Mesothelial cell of epicardium (in vitro differentiated cells): Measurements from ENCODE around the gene CD58. TPM values are rescaled to one million over a fixed set of nuclear protein-coding genes. Genes with fewer than 3 reads are reported as not detected.

Experiments
- DNase-seq, 2 experiments: peaks; one replicate each; pipeline ENCODE4 v3.0.0; 2021; ENCODE audit warnings: low spot score in 2 of 2; ENCODE audit not compliant: unreplicated experiment in 2 of 2
- H3K27ac Mint-ChIP-seq: 2 replicates; pipeline ENCODE4 v1.8.0; 2021; ENCODE audit warnings: mixed read lengths
- H3K27me3 Mint-ChIP-seq: 2 replicates; pipeline ENCODE4 v1.8.0; 2021; ENCODE audit warnings: low read depth, mixed read lengths
- H3K36me3 Mint-ChIP-seq: 2 replicates; pipeline ENCODE4 v1.8.0; 2021; ENCODE audit warnings: mixed read lengths
- H3K4me1 Mint-ChIP-seq: 2 replicates; pipeline ENCODE4 v1.8.0; 2021; ENCODE audit warnings: mixed read lengths
- H3K4me3 Mint-ChIP-seq: 2 replicates; pipeline ENCODE4 v1.8.0; 2021; ENCODE audit warnings: mild to moderate bottlenecking, moderate library complexity, mixed read lengths
- H3K9me3 Mint-ChIP-seq: 2 replicates; pipeline ENCODE4 v1.8.0; 2021; ENCODE audit warnings: mixed read lengths
- CTCF ChIP-seq: fragments of 200-600 bp; sonication (generic); IDR thresholded peaks from one replicate; pipeline ENCODE4 v1.5.0; 2021; ENCODE audit warnings: antibody characterized with exemption; ENCODE audit not compliant: unreplicated experiment
- total RNA-seq: library from RNA; stranded (reverse); gene quantifications from 3 replicates; pipeline ENCODE4 v1.2.1, GENCODE V29; 2021

The CD58 gene
- total RNA-seq, 1 donor from 2014 or later = 6.6 TPM

- DNase-seq = no peak
- Mint-ChIP-seq H3K27ac (no peak overlapping the region), H3K4me1 (peaks cover 1% of the 10 kb centered on the region), H3K4me3 (no peak overlapping the region), H3K27me3 (no peaks in the 10 kb centered on the region), H3K36me3 (peaks cover 8% of the 10 kb centered on the region), H3K9me3 (peaks cover 9% of the 10 kb centered on the region)
- no peak for TF ChIP-seq CTCF
Observed at GRCh38 chr1:116558571-116558970, 12.3 kb downstream of the CD58 start.

- Mint-ChIP-seq H3K9me3 (peaks cover 8% of the 10 kb centered on the region), H3K4me3 (no peak overlapping the region), H3K27me3 (no peaks in the 10 kb centered on the region), H3K36me3 (peaks cover 8% of the 10 kb centered on the region), H3K4me1 (peaks cover 1% of the 10 kb centered on the region), H3K27ac (no peak overlapping the region)
- TF ChIP-seq CTCF = no peak
- DNase-seq = no peak
Observed at GRCh38 chr1:116558140-116558549, 12.7 kb downstream of the CD58 start.

- peaks cover 1% of the 10 kb centered on the region for H3K4me1 Mint-ChIP-seq
- H3K36me3 Mint-ChIP-seq = peaks cover 2% of the 10 kb centered on the region
- DNase-seq = no peak
- H3K27me3 Mint-ChIP-seq = no peaks in the 10 kb centered on the region
- no peak overlapping the region for H3K27ac Mint-ChIP-seq
- no peak for TF ChIP-seq CTCF
- no peak overlapping the region for H3K4me3 Mint-ChIP-seq
- H3K9me3 Mint-ChIP-seq = peaks cover 2% of the 10 kb centered on the region
Observed at GRCh38 chr1:116557323-116557878, 13.4 kb downstream of the CD58 start.

GRCh38 chr1:116556289-116557006 lies 14.4 kb downstream of the CD58 start:
- Mint-ChIP-seq H3K27me3 (no peaks in the 10 kb centered on the region), H3K4me1 (peaks cover 1% of the 10 kb centered on the region), H3K27ac (no peak overlapping the region), H3K9me3 (peaks cover 4% of the 10 kb centered on the region), H3K4me3 (no peak overlapping the region), H3K36me3 (no peaks in the 10 kb centered on the region)
- no peak for DNase-seq
- no peak for TF ChIP-seq CTCF

GRCh38 chr1:116554924-116555323 lies 15.9 kb downstream of the CD58 start:
- H3K9me3 Mint-ChIP-seq = peaks cover 4% of the 10 kb centered on the region
- no peak for TF ChIP-seq CTCF
- no peaks in the 10 kb centered on the region for H3K27me3 Mint-ChIP-seq
- H3K27ac Mint-ChIP-seq = no peak overlapping the region
- DNase-seq = no peak
- peaks cover 1% of the 10 kb centered on the region for H3K4me1 Mint-ChIP-seq
- no peak overlapping the region for H3K4me3 Mint-ChIP-seq
- no peaks in the 10 kb centered on the region for H3K36me3 Mint-ChIP-seq
